HAP-1 (cell line): ENCODE measurements around the gene WDR33.
A peak's percentile ranks its signal among the peaks of the same experiment; 100 is the strongest.

Experiments
- DNase-seq, 2 experiments: peaks; one replicate each; pipeline ENCODE4 v3.0.0-alpha.2; 2016 to 2020; ENCODE audit warnings: low spot score in 2 of 2
- H3K27me3 ChIP-seq: fragments of 250-450 bp; sonication (Bioruptor Pico); 2 replicates; pipeline ENCODE4 v1.5.1; 2020; ENCODE audit warnings: low read depth, mild to moderate bottlenecking, moderate library complexity
- H3K36me3 ChIP-seq: fragments of 250-450 bp; sonication (Bioruptor Pico); replicated peaks from 2 replicates; pipeline ENCODE4 v1.5.1; 2020; ENCODE audit warnings: mild to moderate bottlenecking
- H3K4me1 ChIP-seq: fragments of 250-450 bp; sonication (Bioruptor Pico); 2 replicates; pipeline ENCODE4 v1.5.1; 2020; ENCODE audit warnings: mild to moderate bottlenecking
- H3K4me3 ChIP-seq: fragments of 250-450 bp; sonication (Bioruptor Pico); 2 replicates; pipeline ENCODE4 v1.5.1; 2020; ENCODE audit warnings: mild to moderate bottlenecking, moderate library complexity
- H3K9me3 ChIP-seq: fragments of 250-450 bp; sonication (Bioruptor Pico); 2 replicates; pipeline ENCODE4 v1.5.1; 2020; ENCODE audit warnings: mild to moderate bottlenecking, moderate library complexity
- in situ Hi-C: fragments of 300-500 bp; cut with MboI; formaldehyde crosslinking; loops from 3 replicates; pipeline ENCODE4 v1.14.3; 2020; ENCODE audit warnings: low sequenced_read_pairs, inconsistent platforms, mixed read lengths

WDR33 gene

DNA sequence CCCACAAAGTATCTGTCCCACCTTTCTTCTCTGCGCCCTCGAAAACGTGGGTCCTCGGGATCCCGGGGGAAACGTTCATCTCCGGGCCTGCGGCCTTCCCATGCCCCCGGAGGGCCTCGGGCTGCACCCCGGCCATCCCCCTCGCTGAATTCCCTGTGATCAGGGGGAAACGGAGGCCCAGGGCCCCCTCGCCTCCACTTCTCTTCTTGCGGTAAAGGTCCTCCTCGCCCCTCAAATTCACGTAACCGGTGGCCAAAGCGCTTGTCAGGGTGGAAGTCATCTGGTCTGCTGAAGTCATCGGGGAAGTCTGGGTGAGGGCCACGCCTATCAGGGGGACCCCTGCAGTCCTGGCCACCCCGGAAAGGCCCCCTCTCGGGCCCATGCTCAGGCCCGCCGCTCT, 97.4 kb downstream of the WDR33 start:
- Histone ChIP-seq H3K36me3 (peaks cover 55% of the 10 kb centered on the region), H3K4me3 (no peak overlapping the region), H3K4me1 (no peaks in the 10 kb centered on the region), H3K9me3 (no peaks in the 10 kb centered on the region), H3K27me3 (no peaks in the 10 kb centered on the region)
- no peak for DNase-seq
- in situ Hi-C loops = no loop called here

DNA sequence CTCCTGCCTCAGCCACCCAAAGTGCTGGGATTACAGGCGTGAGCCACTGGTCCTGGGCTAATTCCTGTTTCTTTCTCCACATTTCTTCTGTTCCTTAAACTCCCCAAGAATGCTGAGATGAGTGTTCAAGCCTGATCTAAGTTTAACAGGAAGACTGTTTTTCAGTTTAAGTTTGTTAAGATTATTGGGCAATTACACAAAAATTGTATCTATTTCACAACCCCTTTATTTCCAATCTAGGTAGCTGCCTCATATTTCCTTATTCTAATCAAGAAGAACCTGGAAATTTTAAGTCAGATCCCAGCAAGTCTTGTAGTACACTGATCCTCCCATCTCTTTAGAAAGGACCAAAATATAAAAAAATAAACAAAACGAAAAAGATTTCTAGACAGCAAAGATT, 98.0 kb downstream of the WDR33 start:
- Histone ChIP-seq H3K27me3 (no peaks in the 10 kb centered on the region), H3K4me1 (no peaks in the 10 kb centered on the region), H3K4me3 (no peak overlapping the region), H3K36me3 (peaks cover 54% of the 10 kb centered on the region), H3K9me3 (no peaks in the 10 kb centered on the region)
- no peak for DNase-seq
- in situ Hi-C loops = no loop called here

DNA sequence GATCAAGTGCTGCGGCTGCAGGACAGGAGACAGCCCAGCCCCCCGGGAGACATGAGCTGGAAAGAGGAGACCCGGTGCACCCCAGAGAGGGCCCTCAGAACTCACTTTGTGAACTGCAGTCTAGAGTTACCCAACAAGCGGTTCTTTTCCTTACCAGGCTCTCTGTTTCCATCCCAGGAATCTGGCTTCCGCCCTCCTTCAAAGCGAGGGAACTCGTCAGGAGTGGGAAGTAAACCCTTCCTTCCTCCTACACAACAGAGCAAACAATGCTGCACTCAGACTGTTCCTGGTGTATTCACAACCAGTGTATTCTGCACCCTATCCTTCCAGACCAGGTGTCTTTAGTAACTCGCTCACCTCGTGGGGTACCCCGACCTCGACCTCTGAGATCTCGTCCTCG, 101.6 kb downstream of the WDR33 start:
- Histone ChIP-seq H3K4me1 (no peaks in the 10 kb centered on the region), H3K4me3 (no peak overlapping the region), H3K36me3 (peaks cover 56% of the 10 kb centered on the region), H3K9me3 (no peaks in the 10 kb centered on the region), H3K27me3 (no peaks in the 10 kb centered on the region)
- no peak for DNase-seq
- in situ Hi-C loops = no loop called here

DNA sequence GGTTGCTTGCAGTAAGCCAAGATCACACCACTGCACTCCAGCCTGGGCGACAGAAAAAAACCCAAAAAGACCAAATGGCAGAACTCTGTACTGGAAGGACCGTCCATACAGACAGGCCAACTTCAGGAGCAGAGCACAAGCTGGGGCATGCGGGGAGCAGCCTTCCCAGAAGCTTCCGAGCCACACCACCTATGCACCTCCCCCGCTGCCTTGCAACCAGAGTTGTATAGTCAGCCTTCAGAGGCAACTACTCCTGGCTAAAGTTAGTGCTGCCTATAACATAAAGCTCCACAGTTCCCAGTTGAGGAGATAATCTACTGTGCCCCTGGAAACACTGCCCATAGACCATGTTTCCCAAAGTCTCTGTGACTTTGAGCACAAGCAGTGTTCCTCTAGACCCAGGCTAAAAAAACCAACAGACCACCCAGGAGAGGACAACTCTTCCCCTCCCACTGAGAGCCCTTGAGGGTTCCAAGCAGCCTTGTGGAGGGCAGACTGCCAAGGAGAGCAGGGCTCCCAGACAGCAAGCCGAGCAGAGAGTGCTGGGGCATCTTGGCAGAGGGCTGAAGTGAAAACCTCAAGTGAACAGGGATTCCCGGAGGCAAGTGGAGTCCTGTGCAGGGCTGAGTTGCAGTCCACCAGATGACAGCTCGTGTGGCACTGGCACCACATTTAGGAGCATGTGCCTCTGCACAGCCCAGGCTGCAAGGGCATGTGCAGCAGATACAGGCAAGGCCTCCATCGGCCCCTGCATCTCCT, 102.9 kb downstream of the WDR33 start:
- no peaks in the 10 kb centered on the region for H3K9me3 ChIP-seq
- no peak overlapping the region for H3K4me3 ChIP-seq
- peaks cover 54% of the 10 kb centered on the region for H3K36me3 ChIP-seq
- no peaks in the 10 kb centered on the region for H3K27me3 ChIP-seq
- in situ Hi-C loops = no loop called here
- DNase-seq = no peak
- H3K4me1 ChIP-seq = peaks cover 5% of the 10 kb centered on the region; the same call in 1 of the 2 replicates

DNA sequence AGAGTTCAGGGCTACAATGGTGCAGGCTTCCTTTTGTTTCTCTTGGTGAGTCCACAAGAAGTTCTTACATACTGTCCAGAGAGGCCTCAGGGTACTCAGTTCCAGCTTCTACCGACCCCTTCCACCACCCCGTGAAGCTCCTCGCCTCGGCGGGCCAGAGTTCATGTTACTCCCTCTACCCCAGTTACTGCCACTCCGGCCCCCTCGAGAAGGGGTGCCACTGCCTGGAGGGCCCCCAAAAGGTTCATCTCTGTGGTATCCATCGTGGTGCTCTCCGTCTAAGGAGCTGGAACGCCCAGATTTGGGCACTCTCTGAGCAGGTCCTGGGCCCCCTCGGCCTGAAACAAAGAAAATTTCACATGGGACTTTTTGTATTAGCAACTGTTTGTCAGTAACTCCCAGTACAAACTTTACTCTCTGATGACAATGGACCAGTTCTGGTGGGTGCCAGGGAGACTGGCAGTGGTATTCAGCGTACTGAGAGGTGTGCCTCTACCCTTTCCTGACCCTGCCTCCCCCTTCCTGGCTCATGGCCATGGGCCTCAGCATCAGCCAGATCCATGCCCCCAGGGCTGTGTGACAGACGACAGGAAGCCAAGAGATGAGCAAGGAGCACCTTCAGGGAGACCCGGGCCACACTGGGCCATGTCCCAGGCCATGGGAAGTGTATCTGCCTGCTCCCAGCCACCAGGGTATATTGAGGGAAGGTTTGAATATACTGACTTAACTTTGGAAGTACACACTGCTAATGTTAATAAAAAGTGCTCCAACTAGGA, 104.6 kb downstream of the WDR33 start:
- H3K9me3 ChIP-seq = no peaks in the 10 kb centered on the region
- H3K27me3 ChIP-seq = no peaks in the 10 kb centered on the region
- H3K4me3 ChIP-seq = no peak overlapping the region
- peaks cover 56% of the 10 kb centered on the region for H3K36me3 ChIP-seq
- peaks cover 12% of the 10 kb centered on the region for H3K4me1 ChIP-seq
- DNase-seq = no peak
- in situ Hi-C loops = no loop called here

DNA sequence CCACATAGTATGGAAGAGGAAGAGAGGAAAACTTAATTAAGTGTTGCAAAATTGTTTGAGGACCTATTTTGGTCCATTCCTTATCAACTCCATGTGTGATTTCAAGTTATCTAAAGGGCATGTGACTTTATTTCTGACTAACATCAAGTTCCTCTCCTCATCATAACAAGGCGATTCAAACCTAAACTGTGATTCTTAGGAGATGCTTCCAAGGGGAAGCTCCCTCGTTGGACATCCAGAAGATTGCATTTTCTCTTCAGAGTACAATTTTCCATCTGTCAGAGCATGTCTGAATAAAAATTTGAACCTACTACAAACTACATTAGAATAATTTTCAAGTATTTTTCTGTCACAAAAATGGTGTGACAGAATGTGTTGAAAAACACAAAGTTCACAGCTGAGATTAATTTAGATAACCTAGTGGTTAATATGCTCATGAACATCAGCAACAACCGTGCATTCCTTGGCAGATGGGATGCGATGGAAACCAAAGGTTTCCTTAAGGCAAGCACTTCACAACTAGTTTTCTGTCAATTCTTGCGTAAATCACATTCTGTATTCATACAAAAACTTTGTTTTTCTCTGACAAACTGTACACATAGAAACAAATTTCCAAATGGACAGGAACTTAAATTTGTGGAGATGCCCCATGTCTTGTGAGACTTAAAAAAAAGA, 105.4 kb downstream of the WDR33 start:
- Histone ChIP-seq H3K27me3 (no peaks in the 10 kb centered on the region), H3K4me1 (peaks cover 16% of the 10 kb centered on the region), H3K4me3 (no peak overlapping the region), H3K36me3 (peaks cover 56% of the 10 kb centered on the region), H3K9me3 (no peaks in the 10 kb centered on the region)
- in situ Hi-C loops = no loop called here
- DNase-seq = no peak

DNA sequence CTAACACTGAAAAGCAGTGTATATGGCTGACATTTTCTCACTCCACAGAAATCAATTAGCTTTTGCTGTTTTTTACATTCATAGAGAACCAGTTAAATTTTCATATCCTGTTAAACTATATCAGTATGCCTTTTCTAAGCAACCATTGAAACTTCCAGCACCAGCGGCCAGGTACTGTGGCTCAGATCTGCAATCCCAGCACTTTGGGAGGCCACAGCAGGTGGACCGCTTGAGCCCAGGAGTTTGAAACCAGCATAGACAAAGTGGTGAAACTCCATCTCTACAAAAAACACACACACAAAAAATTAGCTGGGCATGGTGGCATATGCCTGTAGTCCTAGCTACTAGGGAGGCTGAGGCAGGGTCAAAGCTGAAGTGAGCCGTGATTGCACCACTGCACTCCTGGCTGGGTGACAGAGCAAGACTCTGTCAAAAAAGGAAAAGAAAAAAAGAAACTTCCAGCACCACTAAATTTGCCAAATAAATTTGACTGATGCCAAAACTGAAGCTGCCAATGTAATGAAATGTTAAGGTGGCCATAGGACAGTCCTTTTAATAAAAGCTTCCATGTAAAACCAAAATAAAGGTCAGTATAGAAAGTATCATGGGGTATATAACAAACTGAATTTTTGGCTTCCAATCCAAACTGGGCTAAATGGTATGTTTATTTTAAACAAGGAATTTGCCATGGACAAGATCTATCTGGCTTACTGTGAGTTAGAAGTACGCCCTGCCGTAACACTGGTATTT, 106.2 kb downstream of the WDR33 start:
- Histone ChIP-seq H3K4me1 (peaks cover 16% of the 10 kb centered on the region), H3K27me3 (no peaks in the 10 kb centered on the region), H3K4me3 (no peak overlapping the region), H3K9me3 (no peaks in the 10 kb centered on the region), H3K36me3 (peaks cover 49% of the 10 kb centered on the region)
- in situ Hi-C loops = no loop called here
- DNase-seq = no peak

DNA sequence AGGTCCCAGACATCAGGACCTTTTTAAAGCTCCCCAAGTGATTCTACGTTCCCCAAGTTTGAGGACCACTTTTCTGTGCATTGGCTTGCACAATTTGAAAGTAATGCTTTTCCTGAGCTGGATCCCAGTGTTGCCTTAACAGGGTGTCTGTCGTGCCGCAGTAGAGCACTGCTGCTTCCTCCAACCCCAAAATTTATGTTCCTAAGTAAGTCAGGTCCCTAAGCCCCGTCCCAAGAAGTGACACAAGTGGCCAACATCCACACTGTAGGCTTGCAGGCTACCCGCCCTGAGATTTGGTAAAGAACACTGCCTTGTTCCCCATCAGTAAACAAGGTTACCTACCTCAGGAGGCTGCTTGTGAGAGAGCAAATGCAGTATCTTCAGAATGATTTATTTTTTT, 107.7 kb downstream of the WDR33 start:
- H3K27me3 ChIP-seq = no peaks in the 10 kb centered on the region
- H3K4me1 ChIP-seq = peaks cover 16% of the 10 kb centered on the region
- no peaks in the 10 kb centered on the region for H3K9me3 ChIP-seq
- in situ Hi-C loops = no loop called here
- peaks cover 35% of the 10 kb centered on the region for H3K36me3 ChIP-seq
- no peak for DNase-seq
- no peak overlapping the region for H3K4me3 ChIP-seq

DNA sequence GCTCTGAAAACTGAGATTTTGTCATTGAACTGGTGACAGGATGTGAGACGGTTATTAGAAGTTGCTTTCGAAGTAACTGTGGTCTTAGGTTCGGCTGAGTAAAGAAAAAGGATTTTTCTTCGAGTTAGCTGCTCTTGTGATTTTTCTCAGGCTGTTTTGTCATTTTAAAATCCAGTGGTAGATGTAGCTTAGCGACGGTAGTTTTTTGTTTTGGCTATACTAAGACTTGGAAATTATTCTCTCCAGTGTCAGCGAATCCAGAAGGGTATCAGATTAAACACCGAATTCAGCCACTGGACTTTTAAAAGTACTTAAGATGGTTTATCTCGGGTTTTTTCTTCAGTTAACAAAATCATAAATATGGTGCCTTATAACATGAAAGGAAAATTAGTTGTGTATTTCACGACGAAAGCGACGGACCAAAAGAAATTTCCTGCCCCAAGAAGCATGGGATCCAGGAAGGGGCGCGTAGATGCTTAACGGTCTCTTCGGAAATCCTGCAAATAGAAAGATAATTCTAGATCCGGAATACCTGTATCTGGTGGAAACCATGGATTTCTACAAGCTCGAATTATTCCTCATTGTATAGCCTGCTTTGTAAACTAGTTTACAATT, 108.5 kb downstream of the WDR33 start:
- peaks cover 16% of the 10 kb centered on the region for H3K4me1 ChIP-seq
- DNase-seq = no peak
- in situ Hi-C loops = no loop called here
- peak overlapping the region; percentile 37 for H3K4me3 ChIP-seq
- peaks cover 32% of the 10 kb centered on the region for H3K36me3 ChIP-seq
- H3K27me3 ChIP-seq = no peaks in the 10 kb centered on the region
- H3K9me3 ChIP-seq = no peaks in the 10 kb centered on the region

DNA sequence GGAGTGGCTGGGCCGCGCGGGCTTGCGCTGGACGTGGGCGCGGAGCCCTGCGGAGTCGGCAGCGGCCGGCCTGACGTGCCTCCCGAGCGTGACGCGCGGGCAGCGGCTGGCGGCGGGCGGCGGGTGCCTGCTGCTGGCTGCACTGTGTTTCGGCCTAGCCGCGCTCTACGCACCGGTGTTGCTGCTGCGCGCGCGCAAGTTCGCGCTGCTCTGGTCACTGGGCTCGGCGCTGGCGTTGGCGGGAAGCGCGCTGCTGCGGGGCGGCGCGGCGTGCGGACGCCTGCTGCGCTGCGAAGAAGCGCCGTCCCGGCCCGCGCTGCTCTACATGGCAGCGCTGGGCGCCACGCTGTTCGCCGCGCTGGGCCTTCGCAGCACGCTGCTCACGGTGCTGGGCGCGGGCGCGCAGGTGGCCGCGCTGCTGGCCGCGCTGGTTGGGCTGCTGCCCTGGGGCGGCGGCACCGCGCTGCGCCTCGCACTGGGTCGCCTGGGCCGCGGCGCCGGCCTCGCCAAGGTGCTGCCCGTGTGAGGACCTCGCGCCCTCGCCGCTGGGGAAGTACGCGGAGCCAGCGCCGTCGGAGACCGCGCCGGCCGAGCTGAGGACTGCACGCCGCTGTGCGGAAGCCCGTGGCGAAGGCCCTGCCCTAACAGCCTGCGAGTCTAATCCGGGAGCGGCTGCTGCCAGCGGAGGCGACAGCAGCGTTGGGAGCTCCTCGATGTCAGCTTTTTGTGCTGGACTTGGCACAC, 109.1 kb downstream of the WDR33 start:
- in situ Hi-C loops = no loop called here
- peak overlapping the region; percentile 37 for H3K4me3 ChIP-seq
- peaks cover 32% of the 10 kb centered on the region for H3K36me3 ChIP-seq
- H3K27me3 ChIP-seq = no peaks in the 10 kb centered on the region
- peak; percentile 47 to 76 for DNase-seq
- H3K4me1 ChIP-seq = peaks cover 16% of the 10 kb centered on the region
- H3K9me3 ChIP-seq = no peaks in the 10 kb centered on the region

DNA sequence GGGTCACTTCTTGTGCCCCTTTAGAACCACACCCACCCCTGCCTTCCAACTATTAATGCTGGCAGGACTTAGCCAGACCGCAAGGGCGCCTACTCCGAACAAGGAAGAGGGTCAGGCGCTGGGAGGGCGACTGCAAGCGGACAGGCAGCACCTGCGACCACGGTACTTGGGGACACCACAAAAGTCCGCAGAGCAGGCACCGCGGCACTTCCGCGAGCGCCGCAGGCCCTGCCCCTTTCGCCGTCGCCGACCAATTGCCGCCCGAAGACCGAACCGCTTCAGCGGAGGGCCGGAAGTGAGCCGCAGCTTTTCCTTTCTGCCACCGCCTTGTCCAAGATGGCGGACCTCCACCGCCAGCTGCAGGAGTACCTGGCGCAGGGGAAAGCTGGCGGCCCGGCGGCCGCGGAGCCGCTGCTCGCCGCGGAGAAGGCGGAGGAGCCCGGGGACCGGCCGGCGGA, 109.7 kb downstream of the WDR33 start, which contains the start of gene SFT2D3:
SFT2D3 (plus strand) TSS at position 305 of the 458 bp plus-strand sequence; CDS start at position 337, 32 bp downstream.
- no peaks in the 10 kb centered on the region for H3K9me3 ChIP-seq
- H3K36me3 ChIP-seq = peaks cover 31% of the 10 kb centered on the region
- in situ Hi-C loops = no loop called here
- H3K4me1 ChIP-seq = peaks cover 16% of the 10 kb centered on the region
- DNase-seq = peak; percentile 88 to 93
- H3K4me3 ChIP-seq = peak within 1 kb of the TSS; percentile 37
- no peaks in the 10 kb centered on the region for H3K27me3 ChIP-seq

DNA sequence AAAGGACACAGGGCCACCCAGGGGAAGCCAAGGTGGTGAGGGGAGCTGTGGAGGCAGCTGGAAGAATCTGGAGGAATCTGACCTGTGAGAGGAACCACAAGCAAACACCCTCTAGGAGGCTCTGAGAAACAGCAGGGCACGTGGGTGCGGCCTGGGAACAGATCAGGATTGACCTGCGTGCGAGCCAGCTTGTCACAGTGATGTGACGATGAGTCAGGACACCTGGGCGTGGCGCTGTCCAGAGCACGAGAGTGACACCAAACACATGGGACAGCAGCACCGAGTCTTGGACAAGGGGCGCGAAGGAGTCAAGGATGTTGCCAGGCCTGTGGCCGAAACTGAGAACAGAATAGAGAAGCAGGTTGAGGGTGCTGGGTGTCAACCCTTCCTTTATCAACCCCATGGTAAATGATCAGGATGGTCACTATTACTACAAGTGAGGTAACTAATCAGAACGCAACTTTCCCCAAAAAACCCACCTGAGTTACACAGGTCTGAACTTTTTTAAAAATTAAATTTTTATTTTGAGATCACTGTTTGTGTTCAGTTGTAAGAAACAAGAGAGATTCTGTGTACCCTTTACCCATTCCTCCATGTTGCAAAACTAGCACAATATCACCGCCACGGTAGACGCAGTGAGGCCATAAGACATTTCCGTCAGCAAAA, 110.3 kb downstream of the WDR33 start:
- Histone ChIP-seq H3K36me3 (peaks cover 25% of the 10 kb centered on the region), H3K27me3 (no peaks in the 10 kb centered on the region), H3K4me1 (peaks cover 16% of the 10 kb centered on the region), H3K4me3 (peak overlapping the region; percentile 37), H3K9me3 (no peaks in the 10 kb centered on the region)
- in situ Hi-C loops = no loop called here
- no peak for DNase-seq
